HG02852 (cell line): ENCODE results near the gene HRNR.
"Not testable (repeated sequence)": the region's sequence is repeated elsewhere in the genome, so short reads cannot be mapped to it uniquely, and the experiment has no call there.

Experiments used
- ATAC-seq: cut with Tn5 transposase; IDR thresholded peaks from one replicate; pipeline ENCODE4 v1.9.1; 2021; ENCODE audit warnings: mild to moderate bottlenecking, moderate library complexity; ENCODE audit not compliant: unreplicated experiment

The HRNR gene

GRCh38 chr1:152224093-152224492 is at the start of gene HRNR:
TSS of gene HRNR (minus strand) at chr1:152224193. CDS start at chr1:152223253, 940 bp downstream.
- no peak for ATAC-seq

GRCh38 chr1:152256394-152256793 is 32.4 kb upstream of the HRNR start:
- not testable (repeated sequence) for ATAC-seq

- ATAC-seq = no peak
These were observed 28.2 kb upstream of the HRNR start for GRCh38 chr1:152252157-152252556.

GRCh38 chr1:152251391-152251790 is 27.4 kb upstream of the HRNR start:
- no peak for ATAC-seq

- no peak for ATAC-seq
These were observed 23.3 kb upstream of the HRNR start for GRCh38 chr1:152247316-152247715.

GRCh38 chr1:152244576-152245273 is 20.7 kb upstream of the HRNR start:
- ATAC-seq = no peak

GRCh38 chr1:152237093-152237492 is 13.1 kb upstream of the HRNR start:
- ATAC-seq = no peak

- no peak for ATAC-seq
These were observed 4.8 kb upstream of the HRNR start for GRCh38 chr1:152228831-152229230.

DNA sequence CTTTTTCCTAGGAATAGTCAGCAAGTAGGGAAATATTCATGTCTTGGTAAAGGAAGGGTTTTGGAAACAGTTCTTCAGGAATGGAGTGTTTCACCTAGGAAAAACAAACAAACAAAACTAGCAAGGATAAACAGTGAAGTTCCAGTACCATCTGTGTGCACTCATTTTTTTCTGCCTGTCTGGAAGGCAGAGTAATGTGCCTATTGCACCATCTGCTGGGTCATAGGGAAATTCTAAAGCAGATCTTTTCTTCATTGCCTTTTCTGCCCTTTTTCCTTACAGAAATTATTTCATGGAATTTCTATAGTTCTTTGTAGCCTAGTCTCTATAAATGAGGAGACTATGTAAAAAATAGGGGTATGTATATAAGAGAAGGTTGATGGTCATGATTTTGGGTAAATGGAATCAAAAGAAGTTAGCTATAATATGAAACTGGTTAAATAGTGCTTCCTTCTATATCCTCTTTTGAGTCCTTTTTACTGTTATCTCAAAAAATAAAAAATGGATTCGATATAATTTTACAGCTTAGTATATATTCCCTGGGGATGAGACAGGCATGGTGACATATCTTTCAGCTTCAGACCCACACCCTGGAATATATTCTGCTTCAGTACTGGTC is 3.4 kb upstream of the HRNR start:
- no peak for ATAC-seq

DNA sequence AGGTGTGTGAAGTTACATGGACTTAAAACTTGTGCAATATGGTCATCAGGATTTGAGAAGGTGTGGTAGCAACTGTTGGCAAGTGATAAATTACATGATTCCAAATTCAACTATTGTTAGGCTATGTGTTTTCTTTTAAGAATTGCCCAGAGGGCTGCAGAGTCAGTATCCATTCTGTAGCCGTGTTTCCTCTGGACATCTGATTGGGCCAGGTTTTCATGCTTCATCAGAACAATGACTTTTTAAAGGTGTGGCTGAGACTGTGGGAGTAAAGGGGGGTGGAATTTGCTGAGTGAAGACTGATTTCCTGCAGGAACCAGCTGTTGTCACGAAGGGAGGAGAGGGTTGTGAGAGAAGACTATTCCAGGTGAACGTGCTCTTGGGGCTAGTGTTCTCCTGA is 1.7 kb upstream of the HRNR start:
- ATAC-seq = no peak

DNA sequence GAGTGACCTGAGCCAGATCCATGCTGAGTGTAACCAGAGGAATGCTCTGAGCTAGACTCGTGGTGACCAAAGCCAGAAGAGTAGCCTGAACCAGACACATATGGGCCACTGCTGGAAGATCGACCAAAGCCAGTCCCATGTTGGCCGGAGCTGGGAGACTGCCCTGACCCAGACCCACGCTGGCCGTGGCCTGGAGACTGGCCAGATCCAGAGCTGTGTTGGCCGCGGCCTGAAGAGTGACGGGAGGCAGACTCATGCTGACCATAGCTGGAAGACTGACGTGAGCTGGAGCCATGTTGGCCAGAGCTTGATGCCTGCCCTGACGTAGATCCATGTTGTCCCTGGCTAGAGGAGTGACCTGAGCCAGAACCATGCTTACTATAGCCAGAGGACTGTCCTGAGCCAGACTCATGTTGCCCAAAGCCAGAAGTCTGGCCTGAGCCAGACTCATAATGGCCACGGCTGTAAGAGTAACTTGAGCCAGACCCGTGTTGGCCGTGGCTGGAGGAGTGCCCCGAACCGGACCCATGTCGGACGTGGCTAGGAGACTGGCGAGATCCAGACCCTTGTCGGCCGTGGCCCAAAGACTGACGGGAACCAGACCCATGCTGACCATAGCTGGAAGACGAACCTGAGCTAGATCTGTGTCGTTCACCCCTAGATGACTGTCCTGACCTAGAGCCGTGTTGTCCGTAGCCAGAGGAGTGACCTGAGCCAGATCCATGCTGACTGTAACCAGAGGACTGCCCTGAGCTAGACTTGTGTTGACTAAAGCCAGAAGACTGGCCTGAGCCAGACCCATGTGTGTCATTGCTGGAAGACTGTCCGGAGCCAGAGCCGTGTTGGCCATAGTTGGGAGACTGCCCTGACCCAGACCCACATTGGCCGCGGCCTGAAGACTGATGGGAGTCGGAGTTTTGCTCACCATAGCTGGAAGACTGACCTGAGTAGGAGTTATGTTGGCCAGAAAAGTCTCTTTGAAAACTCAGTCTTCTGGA is 3.5 kb downstream of the HRNR start:
- ATAC-seq = no peak

GRCh38 chr1:152219438-152219837 is 4.6 kb downstream of the HRNR start:
- not testable (repeated sequence) for ATAC-seq

DNA sequence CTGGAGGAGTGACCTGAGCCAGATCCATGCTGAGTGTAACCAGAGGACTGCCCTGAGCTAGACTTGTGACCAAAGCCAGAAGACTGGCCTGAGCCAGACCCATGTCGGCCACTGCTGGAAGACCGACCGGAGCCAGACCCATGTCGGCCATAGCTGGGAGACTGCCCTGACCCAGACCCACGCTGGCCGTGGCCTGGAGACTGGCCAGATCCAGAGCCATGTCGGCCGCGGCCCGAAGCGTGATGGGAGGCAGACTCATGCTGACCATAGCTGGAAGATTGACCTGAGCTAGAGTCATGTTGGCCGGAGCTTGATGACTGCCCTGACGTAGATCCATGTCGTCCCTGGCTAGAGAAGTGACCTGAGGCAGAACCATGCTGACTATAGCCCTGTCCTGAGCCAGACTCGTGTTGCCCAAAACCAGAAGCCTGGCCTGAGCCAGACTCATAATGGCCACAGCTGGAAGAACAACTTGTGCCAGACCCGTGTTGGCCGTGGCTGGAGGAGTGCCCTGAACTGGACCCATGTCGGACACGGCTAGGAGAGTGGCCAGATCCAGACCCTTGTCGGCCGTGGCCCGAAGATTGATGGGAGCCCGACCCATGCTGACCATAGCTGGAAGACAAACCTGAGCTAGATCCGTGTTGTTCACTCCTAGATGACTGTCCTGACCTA is 5.1 kb downstream of the HRNR start:
- no peak for ATAC-seq

GRCh38 chr1:152215604-152216003 is 8.4 kb downstream of the HRNR start:
- not testable (repeated sequence) for ATAC-seq

DNA sequence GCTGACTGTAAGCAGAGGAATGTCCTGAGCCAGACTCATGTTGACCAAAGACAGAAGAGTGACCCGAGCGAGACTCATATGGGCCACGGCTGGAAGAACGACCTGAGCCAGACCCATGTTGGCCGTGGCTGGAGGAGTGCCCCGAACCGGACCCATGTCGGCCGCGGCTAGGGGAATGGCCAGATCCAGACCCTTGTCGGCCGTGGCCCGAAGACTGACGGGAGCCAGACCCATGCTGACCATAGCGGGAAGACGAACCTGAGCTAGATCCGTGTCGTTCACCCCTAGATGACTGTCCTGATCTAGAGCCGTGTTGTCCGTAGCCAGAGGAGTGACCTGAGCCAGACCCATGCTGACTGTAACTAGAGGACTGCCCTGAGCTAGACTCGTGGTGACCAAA is 9.1 kb downstream of the HRNR start:
- ATAC-seq = not testable (repeated sequence)

- ATAC-seq = no peak
These were observed 25.0 kb downstream of the HRNR start for GRCh38 chr1:152198982-152199381.

GRCh38 chr1:152197361-152197941 is 26.5 kb downstream of the HRNR start:
- ATAC-seq = no peak

DNA sequence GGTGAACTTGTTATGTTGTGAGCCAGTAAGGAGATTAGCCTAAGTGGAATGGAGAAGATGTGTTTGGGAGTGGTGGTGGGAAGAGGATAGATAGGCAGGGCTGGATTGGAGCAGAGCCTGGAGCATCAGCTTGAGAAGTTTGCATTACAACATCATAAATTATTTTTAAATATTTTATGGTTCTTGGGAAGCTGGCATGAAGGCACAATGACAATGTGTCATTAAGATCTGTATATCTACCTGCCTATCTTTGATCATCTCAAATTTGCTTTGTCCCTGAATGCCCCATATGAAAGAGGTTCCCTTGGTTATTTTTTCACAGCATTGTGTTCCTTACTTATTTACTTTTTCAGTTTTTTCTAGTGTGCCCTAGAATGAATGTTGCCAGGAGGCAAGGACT is 32.3 kb downstream of the HRNR start:
- ATAC-seq = no peak

GRCh38 chr1:152191260-152191659 is 32.7 kb downstream of the HRNR start:
- ATAC-seq = no peak

- ATAC-seq = no peak
These were observed 33.4 kb downstream of the HRNR start for GRCh38 chr1:152190589-152190988.
